HL-60/S4 (cell line): ENCODE results near the gene KIF5C.

Experiments
- in situ Hi-C: fragments of 300-500 bp; cut with MboI; formaldehyde crosslinking; loops from 2 replicates; pipeline ENCODE4 v1.14.3; 2022; ENCODE audit warnings: low sequenced_read_pairs

The KIF5C gene

GRCh38 chr2:148959745-148960144 is 84.7 kb downstream of the KIF5C start:
- in situ Hi-C loops: no loop called here

- in situ Hi-C loops: no loop called here
Measured at GRCh38 chr2:148960483-148960882, 85.5 kb downstream of the KIF5C start.

GRCh38 chr2:148963461-148963860 is 88.4 kb downstream of the KIF5C start:
- in situ Hi-C loops: no loop called here

- in situ Hi-C loops: no loop called here
Measured at GRCh38 chr2:148965623-148966437, 90.8 kb downstream of the KIF5C start.

DNA sequence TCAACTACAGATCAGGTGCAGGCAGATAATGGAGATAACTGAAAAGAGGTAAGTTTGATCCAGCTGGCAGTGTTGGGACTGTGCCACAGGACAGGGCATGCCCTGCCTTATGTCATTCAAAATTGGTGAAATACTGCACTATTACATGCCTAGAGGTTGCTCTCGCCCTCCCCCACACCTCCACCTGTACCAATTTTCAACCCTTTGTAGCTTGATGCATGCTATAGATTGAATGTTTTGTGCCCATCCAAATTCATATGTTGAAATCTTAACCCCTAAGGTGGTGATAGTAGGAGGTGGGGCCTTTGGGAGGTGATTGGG is 91.4 kb downstream of the KIF5C start:
- in situ Hi-C loops: no loop called here

GRCh38 chr2:148967056-148967455 is 92.0 kb downstream of the KIF5C start:
- in situ Hi-C loops: no loop called here

DNA sequence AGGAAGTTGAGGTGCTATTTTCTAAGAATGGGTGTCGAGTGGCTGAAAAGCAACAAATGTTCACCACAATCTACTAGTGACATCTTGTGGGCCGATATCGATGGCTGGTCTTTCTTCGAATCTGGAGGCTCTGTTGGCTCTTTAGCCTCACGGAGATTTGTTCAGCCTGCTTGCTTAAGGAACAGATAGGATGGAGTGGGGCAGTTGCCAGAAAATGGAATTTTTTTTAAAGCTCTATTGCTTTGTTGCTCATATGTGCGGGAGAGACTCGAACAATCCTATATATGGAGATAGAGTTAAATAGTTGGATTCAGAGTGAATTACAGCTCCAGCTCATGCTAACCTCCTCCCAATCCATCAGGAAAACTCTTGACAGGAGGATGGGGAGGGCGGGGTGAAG is 92.6 kb downstream of the KIF5C start:
- in situ Hi-C loops: no loop called here

DNA sequence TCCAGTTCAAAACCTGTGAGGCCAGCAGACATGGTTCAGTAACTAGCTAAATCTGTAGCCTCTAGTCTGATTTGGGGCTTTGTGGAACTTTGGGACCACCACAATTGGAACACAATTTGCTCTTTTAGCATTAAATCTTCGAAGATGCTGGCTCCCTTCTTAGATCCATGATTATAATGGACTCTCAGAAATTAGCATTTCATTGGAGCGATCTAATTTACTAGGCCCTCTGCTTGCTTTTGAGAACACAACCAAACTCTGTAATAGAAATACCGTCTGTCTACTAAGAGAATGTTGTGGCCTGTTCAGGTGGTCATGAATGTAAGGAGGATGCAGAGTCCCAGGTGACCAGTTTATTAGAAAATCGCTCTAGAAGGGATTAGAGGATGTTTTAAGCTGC is 93.3 kb downstream of the KIF5C start:
- in situ Hi-C loops: no loop called here

- in situ Hi-C loops: no loop called here
Measured at GRCh38 chr2:148968776-148969319, 93.8 kb downstream of the KIF5C start.

- in situ Hi-C loops: no loop called here
Measured at GRCh38 chr2:148969659-148970061, 94.6 kb downstream of the KIF5C start.

GRCh38 chr2:148970385-148970784 is 95.4 kb downstream of the KIF5C start:
- in situ Hi-C loops: no loop called here

DNA sequence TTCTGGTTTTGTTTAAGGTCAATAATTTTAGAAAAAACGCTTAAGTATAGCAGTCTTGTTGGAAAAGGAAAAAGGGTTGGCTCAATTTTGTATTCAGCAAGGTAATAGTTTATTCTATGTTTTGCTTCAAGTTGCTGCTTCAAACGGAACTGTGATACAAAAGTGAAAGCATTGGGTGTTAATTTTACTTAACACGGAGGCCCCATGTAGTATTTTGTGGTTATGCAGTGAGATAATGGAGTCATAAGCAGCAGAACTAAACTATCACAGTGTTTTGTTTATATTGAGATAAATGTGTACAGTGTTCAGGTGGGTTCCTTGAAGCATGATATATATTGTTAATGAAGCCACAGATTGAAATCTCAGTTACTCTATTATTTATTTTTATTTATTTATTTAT is 96.5 kb downstream of the KIF5C start:
- in situ Hi-C loops: no loop called here

- in situ Hi-C loops: no loop called here
Measured at GRCh38 chr2:148974095-148974494, 99.1 kb downstream of the KIF5C start.

- in situ Hi-C loops: loop anchor here (25.0 kb wide), 1 partner anchor 1041 kb away; no protein-coding TSS in a partner anchor
Measured at GRCh38 chr2:148978026-148978685, 103.1 kb downstream of the KIF5C start.

GRCh38 chr2:148978706-148979105 is 103.7 kb downstream of the KIF5C start:
- in situ Hi-C loops: loop anchor here (25.0 kb wide), 1 partner anchor 1041 kb away; no protein-coding TSS in a partner anchor

GRCh38 chr2:148979164-148979918 is 104.3 kb downstream of the KIF5C start:
- in situ Hi-C loops: loop anchor here (25.0 kb wide), 1 partner anchor 1042 kb away; no protein-coding TSS in a partner anchor

- in situ Hi-C loops: loop anchor here (25.0 kb wide), 1 partner anchor 1043 kb away; no protein-coding TSS in a partner anchor
Measured at GRCh38 chr2:148979919-148980277, 104.9 kb downstream of the KIF5C start.

GRCh38 chr2:148980496-148980895 is 105.5 kb downstream of the KIF5C start:
- in situ Hi-C loops: loop anchor here (25.0 kb wide), 1 partner anchor 1043 kb away; no protein-coding TSS in a partner anchor

- in situ Hi-C loops: loop anchor here (25.0 kb wide), 1 partner anchor 1044 kb away; no protein-coding TSS in a partner anchor
Measured at GRCh38 chr2:148981324-148981723, 106.3 kb downstream of the KIF5C start.

DNA sequence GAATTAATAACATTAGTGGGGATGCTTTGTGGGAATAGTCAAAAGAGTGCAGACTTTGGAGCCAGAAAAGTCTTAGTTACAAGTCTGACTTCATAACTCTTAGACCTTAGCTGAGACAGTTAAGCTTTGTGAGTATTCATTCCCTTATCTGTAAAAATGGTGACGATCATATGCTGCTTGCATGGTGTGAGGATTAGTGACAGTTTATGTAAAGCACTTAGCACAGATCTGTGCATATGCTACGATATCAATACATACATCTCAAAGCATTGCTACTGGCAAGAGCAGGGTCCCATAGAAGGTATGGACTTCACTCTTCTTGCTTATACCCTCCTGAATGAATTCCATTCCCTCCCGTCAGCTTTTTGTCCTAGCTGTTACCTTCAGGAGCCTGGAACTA is 106.8 kb downstream of the KIF5C start:
- in situ Hi-C loops: loop anchor here (25.0 kb wide), 1 partner anchor 1044 kb away; no protein-coding TSS in a partner anchor

DNA sequence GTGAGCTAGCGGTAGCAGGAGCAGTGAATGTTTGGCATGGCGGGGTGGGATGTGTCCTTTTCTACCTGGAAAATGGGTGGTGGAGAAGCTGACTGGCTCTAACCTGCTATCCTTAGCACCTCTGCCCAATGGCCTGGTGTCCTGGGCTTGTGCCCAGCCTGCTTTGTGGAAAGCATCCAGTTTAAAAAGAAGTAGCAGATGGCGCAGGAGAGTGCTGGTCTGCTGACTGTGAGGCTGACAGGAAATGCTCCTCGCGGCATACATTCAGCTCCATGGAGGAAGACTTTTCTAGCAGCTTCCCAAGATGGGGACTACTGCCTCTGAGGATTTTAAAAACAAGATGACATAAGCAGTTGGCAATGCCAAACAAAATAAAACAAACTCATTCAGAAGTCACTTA is 107.3 kb downstream of the KIF5C start:
- in situ Hi-C loops: loop anchor here (25.0 kb wide), 1 partner anchor 1045 kb away; no protein-coding TSS in a partner anchor
